DND-41 (cell line): ENCODE results near the gene RCOR1.
"Not testable (repeated sequence)": the region's sequence is repeated elsewhere in the genome, so short reads cannot be mapped to it uniquely, and the experiment has no call there.

Source experiments
- EZH2 ChIP-seq: IDR thresholded peaks from 3 replicates; pipeline ENCODE4 v1.6.1; 2012; ENCODE audit warnings: borderline replicate concordance, low read depth, mild to moderate bottlenecking, moderate library complexity, low read length, inconsistent platforms; ENCODE audit not compliant: severe bottlenecking
- TF ChIP-seq, protein P1 (sequence below): IDR thresholded peaks from 2 replicates; pipeline ENCODE4 v1.5.1; 2012; ENCODE audit warnings: borderline replicate concordance, low read length, moderate library complexity, mild to moderate bottlenecking; ENCODE audit not compliant: poor library complexity, severe bottlenecking; ENCODE audit errors: extremely low read depth

DNA sequence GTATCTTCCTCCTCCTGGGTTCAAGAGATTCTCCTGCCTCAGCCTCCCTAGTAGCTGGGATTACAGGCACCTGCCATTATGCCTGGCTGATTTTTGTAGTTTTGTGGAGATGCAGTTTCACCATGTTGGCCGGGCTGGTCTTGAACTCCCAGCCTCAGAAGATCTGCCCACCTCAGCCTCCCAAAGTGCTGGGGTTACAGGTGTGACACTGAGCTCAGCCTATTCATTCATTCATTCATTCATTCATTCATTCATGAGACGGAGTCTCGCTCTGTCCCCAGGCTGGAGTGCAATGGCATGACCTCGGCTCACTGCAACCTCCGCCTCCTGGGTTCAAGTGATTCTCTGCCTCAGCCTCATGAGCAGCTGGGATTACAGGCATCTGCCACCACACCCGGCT, 47.2 kb downstream of the RCOR1 start:
- TF ChIP-seq, protein P1, sequence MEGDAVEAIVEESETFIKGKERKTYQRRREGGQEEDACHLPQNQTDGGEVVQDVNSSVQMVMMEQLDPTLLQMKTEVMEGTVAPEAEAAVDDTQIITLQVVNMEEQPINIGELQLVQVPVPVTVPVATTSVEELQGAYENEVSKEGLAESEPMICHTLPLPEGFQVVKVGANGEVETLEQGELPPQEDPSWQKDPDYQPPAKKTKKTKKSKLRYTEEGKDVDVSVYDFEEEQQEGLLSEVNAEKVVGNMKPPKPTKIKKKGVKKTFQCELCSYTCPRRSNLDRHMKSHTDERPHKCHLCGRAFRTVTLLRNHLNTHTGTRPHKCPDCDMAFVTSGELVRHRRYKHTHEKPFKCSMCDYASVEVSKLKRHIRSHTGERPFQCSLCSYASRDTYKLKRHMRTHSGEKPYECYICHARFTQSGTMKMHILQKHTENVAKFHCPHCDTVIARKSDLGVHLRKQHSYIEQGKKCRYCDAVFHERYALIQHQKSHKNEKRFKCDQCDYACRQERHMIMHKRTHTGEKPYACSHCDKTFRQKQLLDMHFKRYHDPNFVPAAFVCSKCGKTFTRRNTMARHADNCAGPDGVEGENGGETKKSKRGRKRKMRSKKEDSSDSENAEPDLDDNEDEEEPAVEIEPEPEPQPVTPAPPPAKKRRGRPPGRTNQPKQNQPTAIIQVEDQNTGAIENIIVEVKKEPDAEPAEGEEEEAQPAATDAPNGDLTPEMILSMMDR, result not testable (repeated sequence)
- not testable (repeated sequence) for TF ChIP-seq EZH2
